BLaER1 treated with 17β-estradiol and CSF1 and Interleukin-3, amounts not matched to agents 10 nM and 100 nM (cell line): ENCODE measurements around the gene FSIP1.

Experiments used
- H3K27ac ChIP-seq, 11 experiments: shearing (Covaris generic); formaldehyde crosslinking; 2 replicates each; pipeline ENCODE4 v1.8.1; 2022
- H3K27me3 ChIP-seq, 11 experiments: shearing (Covaris generic); formaldehyde crosslinking; 2 replicates each; pipeline ENCODE4 v1.8.1; 2022
- H3K36me3 ChIP-seq, 11 experiments: shearing (Covaris generic); formaldehyde crosslinking; 2 replicates each; pipeline ENCODE4 v1.8.1; 2022
- H3K4me1 ChIP-seq, 10 experiments: shearing (Covaris generic); formaldehyde crosslinking; 2 replicates each; pipeline ENCODE4 v1.8.1; 2022
- H3K4me2 ChIP-seq, 11 experiments: shearing (Covaris generic); formaldehyde crosslinking; 2 replicates each; pipeline ENCODE4 v1.8.1; 2022
- H3K4me3 ChIP-seq, 10 experiments: shearing (Covaris generic); formaldehyde crosslinking; 2 replicates each; pipeline ENCODE4 v1.8.1; 2022
- H3K9ac ChIP-seq, 11 experiments: shearing (Covaris generic); formaldehyde crosslinking; 2 replicates each; pipeline ENCODE4 v1.8.1; 2022
- H3K9me3 ChIP-seq, 11 experiments: shearing (Covaris generic); formaldehyde crosslinking; replicated peaks in 1 of 11; 2 replicates each; pipeline ENCODE4 v1.8.1; 2022
- H4K20me1 ChIP-seq, 11 experiments: shearing (Covaris generic); formaldehyde crosslinking; 2 replicates each; pipeline ENCODE4 v1.8.1; 2022
- Cebpa-rat ChIP-seq, 11 experiments: shearing (Covaris generic); IDR thresholded peaks; 2 replicates each; pipeline ENCODE4 v1.8.1; 2022

FSIP1 gene

DNA sequence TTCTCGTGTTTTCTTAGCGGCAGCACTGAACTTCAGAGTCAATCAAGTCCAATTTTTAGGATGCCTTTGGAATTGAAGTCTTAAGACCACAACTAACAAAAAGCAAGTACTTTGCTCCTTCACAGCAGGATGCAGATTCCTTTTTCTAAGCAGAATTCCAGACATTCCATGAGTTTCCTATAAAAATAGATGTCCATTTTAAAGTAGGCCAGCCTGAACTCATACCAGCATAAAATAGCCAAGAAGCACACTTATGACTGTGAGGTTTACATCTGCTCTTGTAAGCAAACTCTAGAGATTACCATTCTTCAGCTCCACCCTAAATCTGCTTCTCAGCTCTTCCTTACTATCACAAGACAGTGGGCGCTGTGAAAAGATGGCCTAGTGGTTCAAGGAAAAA lies 116.0 kb downstream of the FSIP1 start:
- TF ChIP-seq Cebpa-rat (IDR thresholded peaks at IDR 0.05) = no peak
- H3K27me3 ChIP-seq = no peaks in the 10 kb centered on the region
- no peak overlapping the region for H3K4me2 ChIP-seq
- no peak overlapping the region for H3K27ac ChIP-seq
- H3K4me3 ChIP-seq = no peak overlapping the region
- H3K36me3 ChIP-seq = no peaks in the 10 kb centered on the region
- no peaks in the 10 kb centered on the region for H3K9me3 ChIP-seq
- no peak overlapping the region for H3K9ac ChIP-seq
- H4K20me1 ChIP-seq = no peaks in the 10 kb centered on the region
- no peaks in the 10 kb centered on the region for H3K4me1 ChIP-seq

DNA sequence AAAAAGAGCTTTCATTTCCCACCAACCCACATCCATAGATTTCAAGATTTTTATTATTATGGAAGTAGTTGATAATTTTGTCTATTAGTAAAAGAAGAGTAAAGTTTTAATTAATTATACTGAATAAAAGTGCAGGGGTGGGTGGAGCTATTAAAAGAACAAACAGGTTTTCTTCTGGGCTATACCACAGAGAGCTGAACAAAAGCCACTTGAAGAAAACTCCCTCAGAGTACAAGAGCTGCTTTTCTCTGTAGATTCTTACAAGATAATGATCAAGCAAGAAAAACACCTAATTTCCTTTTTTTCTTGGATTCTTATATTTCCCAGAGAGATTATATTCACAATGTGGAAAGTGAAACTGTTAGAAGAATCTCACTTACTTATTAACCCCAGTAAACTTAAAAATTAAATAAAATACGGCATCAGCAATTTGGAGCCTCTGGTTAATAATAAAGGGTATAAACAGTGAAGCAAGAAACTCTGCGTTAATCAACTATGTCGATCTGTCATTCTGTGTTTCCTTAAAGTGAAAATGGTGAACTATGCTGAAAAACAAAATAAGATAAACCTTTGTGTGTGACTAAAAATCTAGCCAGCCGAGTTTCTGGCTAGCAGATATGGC lies 116.9 kb downstream of the FSIP1 start:
- no peaks in the 10 kb centered on the region for H4K20me1 ChIP-seq

DNA sequence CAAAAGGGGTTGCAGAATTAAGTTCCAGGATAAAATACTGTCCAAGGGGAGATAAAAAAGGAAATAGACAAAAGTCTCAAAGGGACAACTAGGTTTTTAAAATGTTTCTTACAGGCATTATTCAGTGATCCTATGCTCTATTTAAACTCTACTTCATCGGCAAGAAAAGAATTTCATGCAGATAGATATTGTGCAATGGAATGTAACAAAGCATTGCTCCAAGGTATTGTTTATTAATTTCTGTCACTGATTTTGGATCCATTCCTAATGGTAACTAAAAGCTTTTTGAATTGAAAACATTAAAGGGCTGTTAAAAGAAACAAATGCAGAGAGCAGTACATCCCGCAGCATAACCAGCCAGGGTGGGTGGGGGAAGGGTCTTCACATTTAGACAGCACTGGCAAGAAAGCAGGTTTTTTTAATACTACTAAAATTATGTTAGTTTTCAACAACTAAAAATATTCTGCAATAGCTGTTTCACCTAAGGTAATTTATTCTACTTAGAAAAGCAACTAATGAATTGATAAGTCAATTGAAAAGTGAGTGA lies 118.9 kb downstream of the FSIP1 start:
- Histone ChIP-seq H4K20me1 (no peaks in the 10 kb centered on the region), H3K4me2 (no peak overlapping the region), H3K27ac (no peak overlapping the region), H3K27me3 (no peaks in the 10 kb centered on the region), H3K4me1 (no peaks in the 10 kb centered on the region), H3K36me3 (no peaks in the 10 kb centered on the region), H3K9ac (no peak overlapping the region), H3K9me3 (peaks cover 2 to 6% (median 4%) of the 10 kb centered on the region in 11 experiments; a peak in 9 of 22 replicates), H3K4me3 (no peak overlapping the region)
- TF ChIP-seq Cebpa-rat (IDR thresholded peaks at IDR 0.05) = no peak

More for the DNA sequence above, 116.9 kb downstream of the FSIP1 start:
- no peak overlapping the region for H3K9ac ChIP-seq
- no peaks in the 10 kb centered on the region for H3K27me3 ChIP-seq
- no peak overlapping the region for H3K4me2 ChIP-seq
- TF ChIP-seq Cebpa-rat (IDR thresholded peaks at IDR 0.05) = no peak
- H3K4me1 ChIP-seq = no peaks in the 10 kb centered on the region
- H3K27ac ChIP-seq = no peak overlapping the region
- H3K4me3 ChIP-seq = no peak overlapping the region
- no peaks in the 10 kb centered on the region for H3K9me3 ChIP-seq
- H3K36me3 ChIP-seq = no peaks in the 10 kb centered on the region

DNA sequence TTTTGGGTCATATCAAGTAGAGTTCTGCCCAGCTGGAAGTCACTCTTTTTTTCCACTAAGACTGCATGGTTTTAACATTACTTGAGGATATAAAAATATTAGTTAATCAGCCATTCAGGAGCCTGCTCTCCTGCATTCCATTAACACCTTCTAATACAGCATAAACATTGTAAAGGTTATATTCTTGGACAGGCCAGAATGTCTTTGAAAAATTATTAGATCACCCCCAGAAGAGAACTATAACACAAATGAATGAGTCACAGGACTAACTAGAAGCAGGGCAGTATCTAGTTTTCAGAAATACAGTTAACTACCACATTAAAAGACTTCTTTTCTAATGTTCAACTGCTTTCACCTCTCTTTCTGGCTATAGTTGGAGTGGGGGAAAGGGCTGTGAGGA lies 120.9 kb downstream of the FSIP1 start:
- H3K4me1 ChIP-seq = no peaks in the 10 kb centered on the region

DNA sequence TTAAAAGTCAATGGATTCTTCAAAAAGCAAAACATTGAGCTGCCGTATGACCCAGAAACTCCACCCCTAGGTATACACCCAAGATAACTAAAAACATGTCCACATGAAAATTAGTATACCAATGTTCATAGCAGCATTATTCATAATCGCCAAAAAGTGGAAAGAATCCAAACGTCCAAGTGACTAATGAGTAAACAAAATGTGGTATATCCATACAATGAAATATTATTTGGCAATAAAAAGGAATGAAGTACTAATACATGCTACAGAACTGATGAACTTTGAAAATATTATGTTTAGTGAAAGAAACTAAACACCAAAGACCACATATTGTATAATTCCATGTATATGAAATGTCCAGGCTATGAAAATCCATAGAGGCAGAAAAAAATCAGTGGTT lies 123.9 kb downstream of the FSIP1 start:
- Histone ChIP-seq H3K4me3 (no peak overlapping the region), H3K27me3 (no peaks in the 10 kb centered on the region), H3K27ac (no peak overlapping the region), H3K4me1 (no peaks in the 10 kb centered on the region), H3K36me3 (no peaks in the 10 kb centered on the region), H3K9me3 (peaks cover 3 to 13% (median 10%) of the 10 kb centered on the region in 11 experiments; a peak in 9 of 22 replicates), H4K20me1 (no peaks in the 10 kb centered on the region), H3K4me2 (no peak overlapping the region), H3K9ac (no peak overlapping the region)
- TF ChIP-seq Cebpa-rat (IDR thresholded peaks at IDR 0.05) = no peak

More for the DNA sequence above, 120.9 kb downstream of the FSIP1 start:
- H3K36me3 ChIP-seq = no peaks in the 10 kb centered on the region
- no peak for TF ChIP-seq Cebpa-rat (IDR thresholded peaks at IDR 0.05)
- H3K4me3 ChIP-seq = no peak overlapping the region
- H3K9ac ChIP-seq = no peak overlapping the region
- no peaks in the 10 kb centered on the region for H4K20me1 ChIP-seq
- peaks cover 3 to 13% (median 10%) of the 10 kb centered on the region in 11 experiments; a peak in 9 of 22 replicates for H3K9me3 ChIP-seq
- no peak overlapping the region for H3K27ac ChIP-seq
- H3K4me2 ChIP-seq = no peak overlapping the region
- no peaks in the 10 kb centered on the region for H3K27me3 ChIP-seq

DNA sequence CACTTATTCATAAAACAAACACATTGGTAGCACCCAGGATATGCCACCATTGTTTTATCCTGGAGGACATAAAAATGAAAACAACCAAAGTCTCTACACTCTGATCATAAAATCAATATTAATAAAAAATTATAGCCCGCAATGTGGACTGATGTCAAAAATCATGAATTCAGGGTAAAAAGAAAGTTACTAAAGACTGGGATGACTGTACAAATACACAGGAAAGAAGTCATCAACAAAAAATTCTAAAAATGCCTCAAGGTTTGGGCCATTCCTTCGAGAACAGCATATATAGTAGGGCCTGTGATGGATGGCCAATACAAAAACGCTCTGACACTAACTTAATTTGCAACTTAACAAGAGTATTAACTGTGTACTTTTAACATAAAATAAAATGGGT lies 125.0 kb downstream of the FSIP1 start:
- H3K4me1 ChIP-seq = no peaks in the 10 kb centered on the region
- H3K9ac ChIP-seq = no peak overlapping the region
- peaks cover 3 to 13% (median 10%) of the 10 kb centered on the region in 11 experiments; a peak in 9 of 22 replicates for H3K9me3 ChIP-seq
- no peak overlapping the region for H3K27ac ChIP-seq
- H4K20me1 ChIP-seq = no peaks in the 10 kb centered on the region
- no peak overlapping the region for H3K4me2 ChIP-seq
- no peaks in the 10 kb centered on the region for H3K27me3 ChIP-seq
- TF ChIP-seq Cebpa-rat (IDR thresholded peaks at IDR 0.05) = no peak
- no peaks in the 10 kb centered on the region for H3K36me3 ChIP-seq
- no peak overlapping the region for H3K4me3 ChIP-seq

DNA sequence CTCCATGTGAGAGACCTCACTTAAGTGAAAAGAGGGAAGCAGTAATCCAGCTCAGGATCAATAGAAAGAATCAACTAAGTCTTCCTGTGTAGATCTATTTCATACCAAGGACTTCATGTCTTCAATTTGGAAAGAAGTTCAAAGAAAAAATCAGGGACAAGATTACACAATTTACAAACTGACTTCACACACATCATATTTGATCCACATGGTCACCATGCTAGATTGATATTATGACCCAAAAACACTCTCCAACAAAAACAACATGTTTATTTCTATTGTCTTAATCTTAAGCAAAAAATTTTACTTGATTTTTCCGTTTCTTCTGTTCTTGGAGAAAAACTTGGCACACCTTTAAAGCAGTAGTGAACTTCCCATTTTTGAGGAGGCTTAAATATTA lies 125.5 kb downstream of the FSIP1 start:
- Histone ChIP-seq H3K4me3 (no peak overlapping the region), H3K9me3 (peaks cover 3 to 13% (median 10%) of the 10 kb centered on the region in 11 experiments; a peak in 9 of 22 replicates), H3K4me1 (no peaks in the 10 kb centered on the region), H3K27me3 (no peaks in the 10 kb centered on the region), H3K4me2 (no peak overlapping the region), H3K9ac (no peak overlapping the region), H3K27ac (no peak overlapping the region), H4K20me1 (no peaks in the 10 kb centered on the region), H3K36me3 (no peaks in the 10 kb centered on the region)
- TF ChIP-seq Cebpa-rat (IDR thresholded peaks at IDR 0.05) = no peak

DNA sequence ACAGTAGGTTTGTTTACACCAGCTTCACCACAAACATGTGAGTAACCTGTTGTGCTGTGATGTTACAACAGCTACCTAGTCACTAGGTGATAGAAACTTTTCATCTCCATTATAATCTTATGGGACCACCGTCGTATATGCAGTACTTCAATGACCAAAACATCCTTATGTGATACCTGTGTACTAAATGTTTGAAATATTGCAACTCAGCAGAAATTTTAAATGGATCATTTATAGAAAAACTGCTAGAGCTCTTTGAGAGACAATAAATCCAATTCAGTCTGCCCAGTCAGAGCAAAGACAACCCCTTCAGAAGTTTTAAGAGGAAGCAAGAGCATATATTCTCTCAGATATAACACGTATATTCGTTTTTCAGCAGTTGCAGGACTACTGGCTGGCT lies 128.3 kb downstream of the FSIP1 start:
- H3K9ac ChIP-seq = no peak overlapping the region
- no peak overlapping the region for H3K4me2 ChIP-seq
- H3K9me3 ChIP-seq = peaks cover 3 to 12% (median 10%) of the 10 kb centered on the region in 11 experiments; a peak in 9 of 22 replicates
- H3K4me3 ChIP-seq = no peak overlapping the region
- no peak for TF ChIP-seq Cebpa-rat (IDR thresholded peaks at IDR 0.05)
- no peaks in the 10 kb centered on the region for H3K36me3 ChIP-seq
- H3K27me3 ChIP-seq = no peaks in the 10 kb centered on the region
- no peaks in the 10 kb centered on the region for H3K4me1 ChIP-seq
- H3K27ac ChIP-seq = no peak overlapping the region
- no peaks in the 10 kb centered on the region for H4K20me1 ChIP-seq

DNA sequence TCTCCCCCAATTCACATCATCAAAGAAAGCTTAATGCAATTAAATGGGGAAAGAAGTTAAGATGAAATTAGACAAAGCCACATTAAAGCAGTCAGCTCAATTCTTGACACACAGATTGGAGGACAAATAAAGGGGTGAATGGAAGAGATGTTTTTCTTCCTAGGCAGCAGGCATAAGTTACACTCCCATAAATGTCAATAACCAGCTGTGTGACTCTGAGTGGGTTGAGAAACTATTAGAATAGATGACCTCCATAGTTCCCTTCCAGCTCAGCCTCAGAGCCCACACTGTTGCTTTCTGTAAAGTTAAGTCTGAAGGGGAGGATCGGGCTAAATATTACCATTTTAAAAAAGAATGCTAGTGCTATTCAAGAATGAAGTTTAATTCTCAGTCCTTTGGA lies 130.8 kb downstream of the FSIP1 start:
- Histone ChIP-seq H3K27me3 (no peaks in the 10 kb centered on the region), H3K4me3 (no peak overlapping the region), H4K20me1 (no peaks in the 10 kb centered on the region), H3K9ac (no peak overlapping the region), H3K4me2 (no peak overlapping the region), H3K27ac (no peak overlapping the region), H3K36me3 (no peaks in the 10 kb centered on the region), H3K9me3 (no peaks in the 10 kb centered on the region), H3K4me1 (no peaks in the 10 kb centered on the region)
- no peak for TF ChIP-seq Cebpa-rat (IDR thresholded peaks at IDR 0.05)

DNA sequence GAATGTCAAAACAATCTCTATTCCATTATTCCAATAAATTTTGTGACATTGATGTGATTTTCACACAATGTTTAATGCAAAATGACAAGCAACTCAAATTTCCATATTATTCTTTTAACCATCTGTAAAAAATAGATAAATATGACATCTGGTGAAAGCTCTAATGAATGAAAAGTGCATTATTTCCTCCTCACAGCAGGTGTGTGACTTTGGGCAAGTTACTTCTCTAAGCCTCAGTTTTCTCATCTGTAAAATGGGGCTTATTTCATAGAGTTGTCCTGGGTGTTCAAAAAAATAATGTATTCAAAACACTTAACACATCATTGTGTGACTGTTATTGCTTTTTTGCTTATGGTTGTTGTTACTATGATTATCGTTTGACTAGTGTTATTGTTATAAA lies 131.3 kb downstream of the FSIP1 start:
- H3K9me3 ChIP-seq = no peaks in the 10 kb centered on the region
- H4K20me1 ChIP-seq = no peaks in the 10 kb centered on the region
- H3K4me2 ChIP-seq = no peak overlapping the region
- no peaks in the 10 kb centered on the region for H3K27me3 ChIP-seq
- H3K36me3 ChIP-seq = no peaks in the 10 kb centered on the region
- H3K4me3 ChIP-seq = no peak overlapping the region
- TF ChIP-seq Cebpa-rat (IDR thresholded peaks at IDR 0.05) = no peak
- no peaks in the 10 kb centered on the region for H3K4me1 ChIP-seq
- H3K27ac ChIP-seq = no peak overlapping the region
- no peak overlapping the region for H3K9ac ChIP-seq
